Activated CD4-positive, alpha-beta T cell treated with anti-CD3 and anti-CD28 coated beads, Interleukin-10, Interleukin-2, amounts not matched to agents 100 ng/mL and 50 ng/mL, durations not matched to agents 16 hours and 8 hours (primary cell): ENCODE data around the gene RANBP10.

ENCODE experiments used
- DNase-seq: peaks from one replicate; pipeline ENCODE4 v3.0.0-alpha.2; 2020

The RANBP10 gene

GRCh38 chr16:67736858-67737257, 69.5 kb downstream of the RANBP10 start:
- DNase-seq = no peak

DNA sequence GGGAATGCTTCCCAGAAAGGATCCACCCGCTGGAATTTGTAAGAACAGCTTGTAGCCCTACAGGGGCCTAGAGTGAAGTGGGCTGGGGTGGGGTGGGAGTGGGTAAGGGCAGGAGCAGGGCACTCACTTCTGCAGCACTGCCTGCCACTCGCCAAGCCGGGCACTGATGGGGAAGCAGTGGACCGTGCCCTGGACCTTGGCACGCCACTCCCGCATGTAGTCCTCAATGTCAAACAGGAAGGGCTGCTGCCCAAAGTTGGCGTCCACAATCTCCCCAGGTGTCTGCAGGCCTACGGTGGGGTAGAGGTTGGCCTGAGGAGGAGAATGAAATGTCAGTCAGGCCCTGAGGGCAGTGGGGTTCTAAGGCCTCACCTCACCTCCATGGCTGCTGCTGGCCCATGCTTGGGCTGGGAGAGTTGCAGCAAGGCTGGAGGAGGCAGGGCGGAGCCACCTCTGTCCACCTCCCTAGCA, 71.6 kb downstream of the RANBP10 start:
- no peak for DNase-seq

GRCh38 chr16:67733734-67734470, 72.5 kb downstream of the RANBP10 start:
- DNase-seq = no peak

DNA sequence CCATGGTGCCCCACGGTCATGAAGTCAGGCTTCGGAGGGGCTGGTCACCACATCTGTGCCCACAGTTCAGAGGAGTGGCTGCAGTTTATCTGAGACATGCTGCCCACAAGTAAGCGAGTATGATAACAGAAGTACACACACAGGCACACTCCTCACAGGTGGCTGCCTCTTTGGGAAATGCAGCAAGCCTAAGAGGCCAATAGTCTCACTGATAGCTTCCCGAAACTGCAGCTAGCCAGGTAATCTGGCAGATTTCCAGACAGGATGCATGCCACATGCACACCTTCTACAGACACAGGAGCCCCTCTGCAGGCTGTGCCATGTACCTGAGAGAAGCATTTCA, 74.6 kb downstream of the RANBP10 start:
- DNase-seq = no peak

DNA sequence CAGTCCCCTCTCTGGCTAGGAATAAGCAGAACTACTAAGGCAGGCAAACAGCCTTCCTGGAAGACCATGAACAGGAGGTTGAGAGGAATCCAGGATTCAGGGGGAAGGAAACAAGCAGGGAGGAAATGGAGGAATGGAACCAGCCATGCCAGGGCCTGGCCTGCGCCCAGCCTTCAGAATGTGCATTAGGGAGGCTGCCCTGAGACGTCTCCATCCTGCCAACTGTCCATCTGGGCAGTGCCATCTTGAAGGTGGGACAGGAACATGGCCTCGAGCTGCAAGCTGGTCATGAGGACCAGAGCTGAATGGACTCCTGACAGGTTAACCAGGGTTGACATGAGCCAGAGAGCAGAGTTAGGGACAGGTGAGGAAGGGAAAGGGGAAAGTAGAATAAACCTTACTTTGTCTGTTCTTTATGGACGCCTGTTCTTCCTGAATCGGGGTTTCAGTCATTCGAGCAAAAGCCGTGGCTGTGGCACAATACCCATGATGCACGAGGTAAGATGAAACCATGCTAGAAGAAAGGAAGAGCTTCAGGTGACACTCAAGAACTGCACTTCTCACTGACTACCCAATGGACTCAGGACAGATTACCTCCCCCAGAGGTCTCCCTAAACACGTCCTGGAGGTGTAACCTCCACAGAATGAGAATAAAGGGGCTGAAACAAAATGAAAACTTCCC, 75.1 kb downstream of the RANBP10 start:
- no peak for DNase-seq

DNA sequence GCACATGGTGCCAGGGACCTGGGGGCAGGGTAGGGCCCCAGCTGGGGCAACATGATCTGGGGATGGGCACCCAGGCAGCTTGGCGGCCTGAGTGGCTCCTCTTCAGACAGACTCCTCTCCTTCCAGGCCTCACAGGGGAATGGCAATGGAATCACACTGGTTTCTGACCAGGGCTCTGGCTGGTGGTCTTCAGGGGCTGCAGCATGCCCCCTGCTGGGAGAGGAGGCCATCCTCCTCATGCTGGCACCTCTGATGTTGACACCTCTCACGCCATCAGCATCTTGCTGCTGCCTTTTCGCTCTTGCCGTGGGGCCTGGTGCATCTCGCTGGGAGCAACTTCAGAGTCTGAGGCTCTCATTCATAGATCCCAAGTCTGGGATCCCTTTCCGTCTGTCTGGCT, 76.0 kb downstream of the RANBP10 start:
- no peak for DNase-seq

DNA sequence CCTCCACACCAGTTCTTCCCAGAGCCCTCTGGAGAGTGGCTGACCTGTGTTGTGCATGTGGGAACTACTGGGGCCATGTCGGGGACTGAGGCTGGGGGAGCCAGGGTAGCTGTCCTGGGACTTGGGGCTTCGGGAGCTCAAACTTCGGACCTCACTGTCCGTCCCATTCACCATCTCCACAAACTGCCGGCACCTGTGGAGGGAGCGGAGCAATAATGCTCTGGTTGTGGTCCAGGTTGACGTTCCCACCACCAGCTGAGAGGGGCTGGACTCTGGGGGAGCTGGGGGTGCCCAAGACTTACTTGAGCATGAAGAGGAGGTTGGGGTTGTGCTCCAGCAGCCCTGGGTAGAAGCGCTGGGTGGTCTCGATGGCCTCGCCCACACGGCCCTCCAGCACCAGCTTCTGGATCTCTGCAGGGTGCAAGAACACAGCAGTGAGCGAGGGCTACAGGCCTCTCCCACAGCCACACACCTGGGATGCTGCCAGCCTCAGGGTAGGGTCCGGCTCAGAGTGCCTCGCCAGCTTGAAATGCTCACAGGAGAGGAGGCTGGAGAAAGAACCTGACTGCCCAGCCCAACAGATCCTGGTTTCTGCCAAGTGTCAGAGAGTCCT, 76.6 kb downstream of the RANBP10 start:
- DNase-seq = no peak

DNA sequence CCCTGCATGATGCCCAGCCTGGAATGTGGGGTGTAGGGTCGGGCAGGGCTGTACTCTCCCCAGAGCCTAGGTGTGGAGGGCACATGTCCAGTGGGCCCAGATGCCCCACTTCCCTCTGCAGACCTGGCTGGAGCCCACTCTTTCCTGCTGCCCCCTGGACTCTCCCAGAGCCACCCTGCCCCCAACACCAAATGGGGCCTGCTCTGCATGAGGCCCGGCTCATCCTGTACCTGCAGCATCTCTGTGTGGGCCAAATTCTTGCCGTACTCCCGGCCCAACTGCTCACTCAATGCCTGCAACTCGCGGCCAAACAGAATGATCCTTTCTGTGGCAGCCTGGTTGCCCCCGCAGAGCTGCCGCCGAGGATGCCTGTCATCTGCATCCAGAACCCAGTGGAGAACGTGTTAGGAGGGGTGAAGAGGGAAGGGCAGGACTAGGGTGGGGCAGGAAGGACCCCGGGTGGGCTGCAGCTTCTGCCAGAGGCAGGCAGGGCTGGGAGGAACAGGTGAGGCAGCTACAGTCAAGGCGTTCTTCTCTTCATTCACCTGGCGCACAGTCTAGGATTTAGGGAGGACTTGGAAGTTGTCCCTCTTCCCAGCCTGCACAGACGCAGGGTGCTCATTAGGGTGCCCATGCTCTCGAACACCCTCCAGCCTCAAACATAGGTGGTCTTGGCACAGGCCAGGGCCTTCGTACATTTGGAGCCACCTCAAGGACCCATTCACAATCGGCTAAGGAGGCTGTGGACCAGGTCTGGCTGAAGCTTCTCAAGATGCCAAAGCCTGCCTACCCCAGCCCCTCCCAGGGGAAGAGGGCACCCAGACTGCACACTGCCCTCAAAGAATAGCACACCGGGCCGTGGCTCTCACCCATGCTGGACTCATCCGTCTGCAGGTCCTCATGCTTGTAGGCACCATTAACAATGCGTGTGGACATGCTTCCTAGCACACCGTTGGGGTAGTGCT, 78.6 kb downstream of the RANBP10 start:
- no peak for DNase-seq

- no peak for DNase-seq
These were observed 80.0 kb downstream of the RANBP10 start for GRCh38 chr16:67726106-67727034.

DNA sequence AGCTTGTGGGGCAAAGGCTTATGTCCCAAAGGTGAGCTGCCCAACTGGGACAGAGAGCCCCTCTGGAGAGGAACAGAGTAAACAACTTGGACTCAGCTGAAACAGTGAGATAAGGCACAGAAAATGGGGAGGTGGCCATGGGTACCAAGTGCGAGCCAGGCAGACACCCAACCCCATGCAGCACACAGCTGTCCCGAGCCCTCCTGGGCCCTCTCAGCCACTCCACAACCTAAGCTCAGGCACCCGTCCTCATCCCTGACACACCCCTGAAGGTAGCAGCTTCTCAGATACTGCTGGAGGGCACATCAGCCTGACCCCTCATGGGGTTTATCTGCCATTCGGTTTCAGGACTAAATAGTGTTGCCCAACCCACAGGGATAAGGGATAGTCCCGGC, 82.5 kb downstream of the RANBP10 start:
- no peak for DNase-seq

DNA sequence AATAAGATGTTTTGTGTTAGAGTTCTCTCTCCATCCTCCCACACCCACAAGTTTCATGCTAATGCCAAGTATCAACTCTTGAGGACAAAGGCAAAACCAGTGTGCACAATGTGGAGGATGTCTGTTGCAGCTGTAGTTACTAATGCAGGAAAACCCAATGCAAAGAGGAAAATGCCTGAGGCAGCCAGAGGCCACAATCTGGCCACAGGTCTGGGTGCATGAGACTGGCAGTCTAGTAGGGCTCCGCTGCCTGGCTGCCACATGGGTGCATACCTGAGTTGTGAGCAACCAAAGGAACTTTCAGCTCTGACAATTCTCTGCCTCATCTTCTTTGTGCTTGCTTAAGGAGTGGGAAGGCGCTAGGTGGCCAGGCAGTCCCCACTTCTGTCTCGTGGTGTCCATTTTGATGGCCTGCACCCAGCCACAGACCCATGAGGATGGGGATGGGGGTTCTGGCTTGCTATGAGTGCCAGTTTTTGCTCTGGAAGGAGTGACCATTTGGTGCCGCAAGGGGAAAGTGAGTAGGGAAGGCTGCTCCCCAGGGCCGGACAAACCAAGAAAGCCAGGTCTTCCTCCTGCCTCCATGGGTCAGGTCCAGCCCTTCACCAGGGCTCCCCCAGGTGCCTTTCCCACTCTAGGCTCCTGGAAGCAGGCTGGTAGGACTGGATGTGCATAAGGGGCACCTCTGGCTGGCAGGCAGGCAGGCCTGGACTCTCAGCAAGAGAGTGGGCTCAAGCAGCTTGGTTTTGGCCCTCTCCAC, 83.0 kb downstream of the RANBP10 start:
- DNase-seq = no peak

- DNase-seq = no peak
These were observed 86.1 kb downstream of the RANBP10 start for GRCh38 chr16:67720236-67720635.

DNA sequence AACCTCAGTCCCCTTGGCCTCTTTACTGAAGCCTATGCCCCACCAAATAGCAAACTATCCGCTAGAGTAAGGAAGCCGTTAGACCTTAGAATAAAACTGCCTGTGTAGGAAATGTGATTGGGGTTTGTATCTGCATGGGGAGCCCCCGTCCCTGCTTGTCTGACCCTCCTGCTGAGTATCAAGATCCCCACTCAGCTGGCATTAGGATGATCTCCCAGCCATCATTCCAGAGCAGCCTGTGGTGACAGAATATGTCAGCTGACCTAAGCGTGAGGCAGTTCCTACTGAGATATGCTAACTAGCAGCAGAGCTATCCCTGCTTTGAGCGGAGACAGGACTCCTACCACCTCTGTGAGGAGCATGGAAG, 86.6 kb downstream of the RANBP10 start:
- DNase-seq = peak; percentile 32

DNA sequence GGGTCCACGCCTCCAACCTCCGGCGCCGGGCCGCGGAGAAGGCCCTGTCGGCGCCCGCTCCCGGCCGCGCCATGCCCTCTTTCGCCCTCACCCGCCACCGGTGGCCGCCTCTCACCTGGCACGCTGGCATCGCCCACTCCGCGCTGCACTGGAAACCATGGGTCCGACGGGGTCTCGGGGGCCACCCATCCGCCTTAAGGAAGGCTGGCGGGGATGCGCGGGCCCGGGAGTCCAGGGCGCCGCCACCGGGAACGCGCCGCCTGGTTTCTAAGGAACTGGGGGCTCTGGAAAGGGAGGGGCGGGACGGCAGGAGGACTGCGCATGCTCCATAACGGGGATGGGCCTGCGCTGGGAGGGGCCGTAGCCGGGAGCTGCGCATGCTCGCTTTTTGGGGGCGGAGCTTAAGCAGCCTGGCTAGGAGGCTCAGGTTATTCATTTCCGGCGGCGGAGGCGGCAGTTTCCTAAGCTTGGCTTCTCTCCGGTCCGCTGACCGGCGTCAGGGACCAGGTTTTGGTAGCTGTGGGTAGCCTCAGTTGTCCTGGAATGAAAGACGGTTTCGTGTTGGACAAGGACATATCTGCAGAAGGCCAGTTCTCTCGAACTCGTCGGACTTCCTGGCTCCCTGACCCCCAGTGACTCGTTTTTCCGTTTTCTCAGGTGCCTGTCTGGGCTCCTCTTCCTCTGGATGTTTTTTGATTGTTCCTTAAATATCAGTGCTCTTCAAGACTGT, 87.1 kb downstream of the RANBP10 start, which contains the start of gene GFOD2:
Gene GFOD2, minus strand, starts transcription at position 269 of the 730 bp plus-strand sequence. CDS start 33,601 bp downstream, outside the sequence.
- DNase-seq = peak; percentile 98

GRCh38 chr16:67718668-67719047, 87.7 kb downstream of the RANBP10 start:
- DNase-seq = peak; percentile 19

GRCh38 chr16:67716097-67716496, 90.3 kb downstream of the RANBP10 start:
- DNase-seq = no peak

DNA sequence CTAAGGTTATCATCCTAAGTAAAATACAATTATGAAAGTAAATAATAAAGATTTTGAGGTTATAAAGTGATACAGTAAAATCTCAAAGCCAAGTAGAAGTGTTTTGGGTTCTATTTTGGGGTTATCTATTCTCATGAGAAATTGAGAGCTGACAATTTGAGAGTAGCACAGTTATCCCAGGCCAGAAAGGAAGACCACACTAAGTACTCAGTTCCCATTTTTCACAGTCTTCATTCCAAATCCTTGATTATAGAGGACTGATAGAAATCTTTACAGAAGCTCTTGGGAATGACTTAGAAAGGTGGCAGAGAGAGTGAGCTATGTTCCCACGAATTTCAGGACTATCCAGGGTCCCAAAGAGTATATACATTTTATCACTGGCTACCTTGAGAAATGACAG, 91.8 kb downstream of the RANBP10 start:
- no peak for DNase-seq

GRCh38 chr16:67713647-67714273, 92.6 kb downstream of the RANBP10 start:
- no peak for DNase-seq

DNA sequence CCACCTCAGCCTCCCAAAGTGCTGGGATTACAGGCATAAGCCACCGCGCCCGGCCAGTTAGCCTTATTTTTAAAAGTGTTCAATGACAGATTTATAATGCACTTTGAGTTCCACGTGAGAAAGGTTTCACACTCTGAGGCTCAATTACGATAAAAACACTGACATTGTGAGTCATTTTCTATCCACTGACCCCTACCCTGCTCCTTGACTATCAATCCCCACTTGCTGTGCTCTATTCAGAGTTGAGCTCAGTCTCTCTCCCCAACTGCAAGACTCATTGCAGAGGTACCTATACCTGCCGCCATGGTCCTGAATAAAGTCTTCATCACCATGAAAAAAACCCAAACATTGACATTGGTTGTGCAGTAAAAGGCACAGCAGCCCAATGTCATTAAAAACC, 95.8 kb downstream of the RANBP10 start:
- no peak for DNase-seq

GRCh38 chr16:67709050-67709449, 97.3 kb downstream of the RANBP10 start:
- no peak for DNase-seq
